Measurements from ENCODE around the gene CHRD.
"Not testable (repeated sequence)": the region's sequence is repeated elsewhere in the genome, so short reads cannot be mapped to it uniquely, and the experiment has no call there.

CHRD gene

DNA sequence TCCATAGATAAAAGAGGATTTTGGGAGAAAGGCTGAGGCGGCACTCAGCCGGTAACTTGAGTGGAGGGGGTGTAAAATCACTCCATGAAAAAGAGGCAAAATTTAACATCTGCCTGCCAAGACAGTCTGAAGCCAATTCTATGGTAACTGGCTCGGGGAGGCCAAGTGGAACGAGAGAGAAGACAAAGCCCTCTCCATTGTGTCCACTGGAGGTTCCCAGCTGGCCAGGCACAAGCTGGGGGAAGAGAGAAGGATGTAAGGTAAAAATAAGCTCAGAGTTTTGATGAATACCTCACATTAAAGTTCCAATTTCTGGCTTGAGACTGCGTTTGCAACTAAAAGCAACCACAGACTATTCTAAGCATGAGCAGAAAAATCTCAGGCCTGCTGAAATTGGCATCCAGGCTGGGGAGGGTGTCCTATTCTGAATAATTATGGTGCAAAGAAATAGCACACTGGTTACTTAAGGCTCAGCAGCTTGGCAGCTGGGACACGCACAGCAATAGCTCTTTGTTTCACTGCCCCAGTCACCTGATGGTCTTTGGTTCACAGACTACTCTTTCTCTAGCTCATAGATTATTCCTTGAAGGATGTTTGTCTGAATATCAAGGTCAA, 48.8 kb downstream of the CHRD start:
- H3K9me3 Mint-ChIP-seq: no peaks in the 10 kb centered on the region
- H3K4me1 Mint-ChIP-seq (ENCODE audit: low read depth): no peaks in the 10 kb centered on the region
- H3K27ac Mint-ChIP-seq: no peak overlapping the region
- H3K36me3 Mint-ChIP-seq (ENCODE audit: low read depth): no peaks in the 10 kb centered on the region
- no peak overlapping the region for H3K4me3 Mint-ChIP-seq
- peaks cover 5% of the 10 kb centered on the region for H3K27me3 Mint-ChIP-seq (ENCODE audit: low read depth)

DNA sequence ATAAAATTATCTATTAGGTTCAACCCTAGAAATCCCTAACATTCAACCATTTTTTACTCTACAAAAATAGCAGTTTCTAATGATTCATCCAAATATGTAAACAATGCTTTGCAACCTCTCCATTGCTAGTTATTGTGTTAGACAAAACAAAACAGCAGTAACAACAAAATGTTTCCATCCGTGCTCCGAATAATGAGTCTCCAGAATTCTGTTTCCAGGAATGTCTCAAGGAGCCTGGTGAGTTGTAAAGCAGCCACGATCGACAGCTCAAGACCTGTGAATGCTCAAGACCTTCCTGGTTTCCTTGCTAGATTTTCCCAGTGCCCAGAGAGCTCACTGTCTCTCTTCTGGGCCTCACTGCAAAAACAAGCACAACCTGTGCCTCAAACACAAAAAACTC, 49.9 kb downstream of the CHRD start:
- Mint-ChIP-seq H3K27me3 (ENCODE audit: low read depth) (peaks cover 3% of the 10 kb centered on the region), H3K36me3 (ENCODE audit: low read depth) (no peaks in the 10 kb centered on the region), H3K4me3 (no peak overlapping the region), H3K9me3 (no peaks in the 10 kb centered on the region), H3K27ac (no peak overlapping the region), H3K4me1 (ENCODE audit: low read depth) (no peaks in the 10 kb centered on the region)

DNA sequence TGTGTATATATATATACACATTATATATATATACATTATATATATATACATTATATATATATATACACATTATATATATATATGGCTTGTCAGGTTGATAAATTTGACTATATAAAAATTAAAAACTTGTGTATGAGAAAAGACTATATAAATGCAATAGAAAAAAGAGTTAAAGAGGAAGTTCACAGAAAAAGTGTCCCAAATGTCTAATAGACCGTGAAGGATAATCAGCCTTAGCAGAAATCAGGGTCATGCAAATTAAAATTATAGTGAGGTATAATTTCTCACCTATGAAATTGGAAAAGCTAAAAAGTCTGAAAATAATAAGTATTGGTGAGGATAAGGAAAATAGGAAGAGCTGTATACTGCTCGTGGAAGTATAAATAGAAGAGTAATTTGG, 51.1 kb downstream of the CHRD start:
- Mint-ChIP-seq H3K9me3 (no peaks in the 10 kb centered on the region), H3K4me1 (ENCODE audit: low read depth) (no peaks in the 10 kb centered on the region), H3K36me3 (ENCODE audit: low read depth) (no peaks in the 10 kb centered on the region), H3K27me3 (ENCODE audit: low read depth) (peaks cover 3% of the 10 kb centered on the region), H3K4me3 (no peak overlapping the region), H3K27ac (no peak overlapping the region)

DNA sequence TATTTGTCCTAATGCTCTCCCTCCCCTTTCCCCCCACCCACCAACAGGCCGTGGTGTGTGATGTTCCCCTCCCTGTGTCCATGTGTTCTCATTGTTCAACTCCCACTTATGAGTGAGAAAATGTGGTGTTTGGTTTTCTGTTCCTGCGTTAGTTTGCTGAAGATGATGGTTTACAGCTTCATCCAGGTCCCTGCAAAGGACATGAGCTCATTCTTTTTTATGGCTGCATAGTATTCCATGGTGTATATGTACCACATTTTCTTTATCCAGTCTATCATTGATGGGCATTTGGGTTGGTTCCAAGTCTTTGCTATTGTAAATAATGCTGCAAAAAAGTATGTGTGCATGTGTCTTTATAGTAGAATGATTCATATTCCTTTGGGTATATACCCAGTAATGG, 53.3 kb downstream of the CHRD start:
- not testable (repeated sequence) for H3K4me3 Mint-ChIP-seq; H3K27ac Mint-ChIP-seq; H3K9me3 Mint-ChIP-seq; H3K4me1 Mint-ChIP-seq (ENCODE audit: low read depth); H3K36me3 Mint-ChIP-seq (ENCODE audit: low read depth); H3K27me3 Mint-ChIP-seq (ENCODE audit: low read depth)

DNA sequence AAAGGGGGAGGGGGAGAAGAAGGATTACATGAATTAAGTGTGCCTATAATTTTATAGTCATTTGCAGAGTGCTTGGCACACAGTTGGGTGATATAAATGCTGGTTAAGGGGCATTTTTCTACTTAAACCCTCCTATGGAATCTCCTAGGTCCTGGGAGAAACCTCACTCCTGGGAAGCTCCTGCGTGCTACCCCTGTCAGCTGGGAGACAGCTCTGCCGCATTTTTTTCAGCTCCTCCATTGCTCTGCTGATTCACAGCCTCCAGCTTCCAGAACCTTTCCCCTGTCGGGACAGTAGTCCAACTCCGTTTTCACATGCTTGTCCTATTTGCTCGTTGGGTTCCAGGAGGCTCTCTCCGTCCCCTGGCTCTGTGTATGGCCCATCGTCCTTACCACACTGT, 59.2 kb downstream of the CHRD start:
- H3K4me3 Mint-ChIP-seq: no peak overlapping the region
- H3K4me1 Mint-ChIP-seq (ENCODE audit: low read depth): peaks cover 2% of the 10 kb centered on the region

More for the DNA sequence above, 59.2 kb downstream of the CHRD start:
- H3K27me3 Mint-ChIP-seq (ENCODE audit: low read depth): no peaks in the 10 kb centered on the region
- no peak overlapping the region for H3K27ac Mint-ChIP-seq
- H3K36me3 Mint-ChIP-seq (ENCODE audit: low read depth): no peaks in the 10 kb centered on the region
- no peaks in the 10 kb centered on the region for H3K9me3 Mint-ChIP-seq

Data from T-helper 1 cell treated with Interleukin-12 subunit alpha and Interleukin-12 subunit beta and Interleukin-4 antibody, amounts not matched to agents 30 μg/mL and 1 μg/mL, for 36 hours (primary cell).